ENCODE measurements around the gene PDE6A.

Gene PDE6A

DNA sequence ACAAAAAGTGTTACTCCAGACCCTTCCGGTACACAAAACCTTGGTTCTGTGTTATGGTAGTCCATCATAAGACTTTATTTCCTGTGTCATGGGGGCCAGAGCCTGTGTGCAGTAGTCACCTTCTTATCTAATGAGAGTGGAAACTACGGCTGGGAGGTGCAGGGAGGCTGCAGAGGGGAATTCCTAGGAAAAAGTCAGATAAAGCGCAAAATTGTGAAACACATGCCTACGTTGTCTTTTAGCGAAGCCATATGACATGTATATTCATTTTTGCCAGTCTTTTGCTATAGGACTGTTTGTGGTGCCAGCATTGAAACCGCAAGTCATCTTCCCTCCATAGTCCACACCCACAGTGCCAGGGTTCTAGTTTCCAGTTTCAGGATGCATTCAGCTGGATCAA, 133.7 kb downstream of the PDE6A start:
- DNase-seq (ENCODE audit: low read depth) = no peak

- DNase-seq (ENCODE audit: low read depth) = no peak
These were observed 134.5 kb downstream of the PDE6A start for GRCh38 chr5:149809931-149810691.

DNA sequence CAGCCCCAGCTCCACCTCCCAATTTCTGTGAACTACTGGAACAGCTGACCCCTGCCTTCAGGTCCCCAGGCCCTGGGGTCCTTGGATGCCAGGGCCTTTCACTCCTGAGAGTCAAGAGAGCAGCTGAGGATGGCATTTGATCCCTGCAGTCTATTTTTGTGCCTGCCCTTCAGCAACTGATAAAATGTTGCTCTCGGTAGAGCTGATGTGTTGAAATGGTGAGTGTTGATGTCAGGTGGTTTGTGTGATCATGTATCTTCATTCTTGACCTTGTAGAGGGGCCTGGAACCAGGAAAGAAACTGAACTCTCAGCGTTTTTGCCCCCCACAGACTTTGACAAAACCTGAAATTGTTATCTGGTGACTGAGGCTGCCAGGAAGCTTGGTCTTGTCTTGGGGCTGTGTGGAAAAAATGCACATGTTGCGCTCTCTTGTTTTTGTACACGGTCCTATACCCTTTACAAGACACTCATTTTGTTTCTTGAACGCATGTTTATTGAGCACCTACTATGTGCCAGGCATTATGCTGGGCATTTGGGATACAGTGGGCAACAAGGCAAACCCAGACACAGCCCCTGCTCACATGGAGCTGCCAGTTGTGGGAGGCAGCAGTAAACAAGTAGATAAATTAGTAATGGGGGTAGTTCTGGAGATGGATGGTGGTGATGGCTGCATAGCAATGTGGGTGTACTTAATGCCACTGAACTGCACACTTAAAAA, 136.2 kb downstream of the PDE6A start:
- DNase-seq (ENCODE audit: low read depth) = no peak

Measured in activated T-helper 9 cell treated with anti-CD3 and anti-CD28 coated beads, Interleukin-2, amount 50 U/mL, for 16 hours (primary cell).